ENCODE results near the gene STUM. TPM values are rescaled to one million over a fixed set of nuclear protein-coding genes. Genes with fewer than 3 reads are reported as not detected.

Gene STUM
- total RNA-seq, 4 donors from 2014 or later, result 1.4 to 4.1 (median 3.3) TPM

GRCh38 chr1:226653311-226653921 is 104.9 kb downstream of the STUM start:
- Histone ChIP-seq H3K27me3 (no peaks in the 10 kb centered on the region), H3K27ac (no peak overlapping the region), H3K4me3 (no peak overlapping the region), H3K36me3 (peaks cover 0 to 2% (median 0%) of the 10 kb centered on the region in 4 donors), H3K4me1 (peaks cover 12 to 52% (median 47%) of the 10 kb centered on the region in 4 donors), H3K9me3 (no peaks in the 10 kb centered on the region)
- TF ChIP-seq CTCF (IDR thresholded peaks at IDR 0.05) (no peak), POLR2AphosphoS5 (IDR thresholded peaks at IDR 0.05) (peak in 1 of 3 donors; percentile 30)
- intact Hi-C loops (cut with DNase I; ENCODE audit: low total_unique reads), result loop anchor here (5.0 kb wide), 1 partner anchor 169 kb away; no protein-coding TSS in a partner anchor
- 73% methylated on average over 11 of the region's 11 CpGs; no CpG with 5 or more reads in 1 of the 2 donors for WGBS, 2 donors (ENCODE audit: low coverage in 1 of 2)
- in situ Hi-C loops (cut with MboI; ENCODE audit: low pct_ligation_motif_present in 1 of 4, low pct_unique_long_range_greater_than_20kb in 1 of 4, low sequenced_read_pairs in 3 of 4), result no loop called here
- peak; percentile 60 for DNase-seq

GRCh38 chr1:226654046-226654667 is 105.6 kb downstream of the STUM start:
- intact Hi-C loops (cut with DNase I; ENCODE audit: low total_unique reads) (loop anchor here (5.0 kb wide), 1 partner anchor 168 kb away; no protein-coding TSS in a partner anchor), in situ Hi-C loops (cut with MboI; ENCODE audit: low pct_ligation_motif_present in 1 of 4, low pct_unique_long_range_greater_than_20kb in 1 of 4, low sequenced_read_pairs in 3 of 4) (no loop called here)
- Histone ChIP-seq H3K4me3 (no peak overlapping the region), H3K4me1 (peaks cover 12 to 59% (median 51%) of the 10 kb centered on the region in 4 donors), H3K9me3 (no peaks in the 10 kb centered on the region), H3K36me3 (no peaks in the 10 kb centered on the region), H3K27me3 (no peaks in the 10 kb centered on the region), H3K27ac (no peak overlapping the region)
- DNase-seq, result no peak
- 40 to 45% methylated on average over 1 to 8 of the region's 8 CpGs for WGBS, 2 donors (ENCODE audit: low coverage in 1 of 2)
- TF ChIP-seq POLR2AphosphoS5 (IDR thresholded peaks at IDR 0.05), result no peak

- Histone ChIP-seq H3K9me3 (no peaks in the 10 kb centered on the region), H3K4me1 (peaks cover 12 to 63% (median 53%) of the 10 kb centered on the region in 4 donors), H3K4me3 (no peak overlapping the region), H3K27ac (no peak overlapping the region), H3K36me3 (no peaks in the 10 kb centered on the region), H3K27me3 (no peaks in the 10 kb centered on the region)
- WGBS, 2 donors (ENCODE audit: low coverage in 1 of 2), result 59 to 70% methylated on average over 3 to 8 of the region's 8 CpGs
- intact Hi-C loops (cut with DNase I; ENCODE audit: low total_unique reads) (loop anchor here (5.0 kb wide), 1 partner anchor 168 kb away; no protein-coding TSS in a partner anchor), in situ Hi-C loops (cut with MboI; ENCODE audit: low pct_ligation_motif_present in 1 of 4, low pct_unique_long_range_greater_than_20kb in 1 of 4, low sequenced_read_pairs in 3 of 4) (no loop called here)
- no peak for DNase-seq
- TF ChIP-seq CTCF (IDR thresholded peaks at IDR 0.05) (no peak), POLR2A (IDR thresholded peaks at IDR 0.05) (no peak), EP300 (IDR thresholded peaks at IDR 0.05; ENCODE audit: low read depth) (no peak), POLR2AphosphoS5 (IDR thresholded peaks at IDR 0.05) (no peak)
These were observed 106.1 kb downstream of the STUM start for GRCh38 chr1:226654668-226655055.

- no peak overlapping the region for H3K4me3 ChIP-seq
- intact Hi-C loops (cut with DNase I; ENCODE audit: low total_unique reads) (no loop called here), in situ Hi-C loops (cut with MboI; ENCODE audit: low pct_ligation_motif_present in 1 of 4, low pct_unique_long_range_greater_than_20kb in 1 of 4, low sequenced_read_pairs in 3 of 4) (no loop called here)
- H3K27ac ChIP-seq, result no peak overlapping the region
- WGBS, 2 donors (ENCODE audit: low coverage in 1 of 2), result 89% methylated on average over 12 of the region's 12 CpGs; no CpG with 5 or more reads in 1 of the 2 donors
- H3K36me3 ChIP-seq, result no peaks in the 10 kb centered on the region
- no peak for DNase-seq
- TF ChIP-seq POLR2A (IDR thresholded peaks at IDR 0.05), result no peak
- no peak for TF ChIP-seq EP300 (IDR thresholded peaks at IDR 0.05; ENCODE audit: low read depth)
- no peak for TF ChIP-seq CTCF (IDR thresholded peaks at IDR 0.05)
- peaks cover 17 to 71% (median 57%) of the 10 kb centered on the region in 4 donors for H3K4me1 ChIP-seq
- H3K9me3 ChIP-seq, result no peaks in the 10 kb centered on the region
- no peaks in the 10 kb centered on the region for H3K27me3 ChIP-seq
These were observed 106.9 kb downstream of the STUM start for GRCh38 chr1:226655251-226656163.

All from transverse colon (tissue), 4 donors.